H9 (cell line): ENCODE results near the gene AMBRA1. TPM values are rescaled to one million over a fixed set of nuclear protein-coding genes. Genes with fewer than 3 reads are reported as not detected.

Experiments
- DNase-seq: peaks from one replicate; pipeline ENCODE4 v3.0.0-alpha.2; 2017
- H2AFZ ChIP-seq: one replicate; pipeline ENCODE4 v1.6.1; 2013; ENCODE audit warnings: mild to moderate bottlenecking, low read length, control low read depth, moderate library complexity
- H2AK5ac ChIP-seq: 2 replicates; pipeline ENCODE4 v1.6.1; 2013; ENCODE audit warnings: low read length, control low read depth, mixed read lengths; ENCODE audit not compliant: insufficient read length
- H2BK120ac ChIP-seq: one replicate; pipeline ENCODE4 v1.6.1; 2013; ENCODE audit warnings: low read depth, mild to moderate bottlenecking, low read length, control low read depth, inconsistent platforms; ENCODE audit not compliant: poor library complexity, severe bottlenecking
- H2BK12ac ChIP-seq: 2 replicates; pipeline ENCODE4 v1.6.1; 2013; ENCODE audit warnings: low read length, control low read depth, mixed read lengths, low read depth; ENCODE audit not compliant: insufficient read length
- H2BK15ac ChIP-seq: 2 replicates; pipeline ENCODE4 v1.6.1; 2013; ENCODE audit warnings: low read depth, low read length, control low read depth
- H2BK20ac ChIP-seq: one replicate; pipeline ENCODE4 v1.6.1; 2013; ENCODE audit warnings: low read depth, mild to moderate bottlenecking, low read length, control low read depth, inconsistent platforms; ENCODE audit not compliant: poor library complexity, severe bottlenecking
- H2BK5ac ChIP-seq: 2 replicates; pipeline ENCODE4 v1.6.1; 2013; ENCODE audit warnings: low read length, control low read depth, mixed read lengths; ENCODE audit not compliant: insufficient read length
- H3K14ac ChIP-seq: 2 replicates; pipeline ENCODE4 v1.6.1; 2013; ENCODE audit warnings: low read length, control low read depth; ENCODE audit not compliant: insufficient read depth
- H3K18ac ChIP-seq: 2 replicates; pipeline ENCODE4 v1.6.1; 2013; ENCODE audit warnings: low read depth, mild to moderate bottlenecking, mixed read lengths, low read length, control low read depth; ENCODE audit not compliant: insufficient read length
- H3K23ac ChIP-seq: 2 replicates; pipeline ENCODE4 v1.6.1; 2013; ENCODE audit warnings: low read length, control low read depth, mixed read lengths, low read depth; ENCODE audit not compliant: insufficient read length
- H3K23me2 ChIP-seq: 2 replicates; pipeline ENCODE4 v1.6.1; 2013; ENCODE audit warnings: low read depth, mild to moderate bottlenecking, mixed read lengths, low read length, control low read depth; ENCODE audit not compliant: insufficient read length, poor library complexity, severe bottlenecking
- H3K27ac ChIP-seq: 2 replicates; pipeline ENCODE4 v1.5.1; 2013; ENCODE audit warnings: low read length, control low read depth, mixed read lengths, low read depth; ENCODE audit not compliant: insufficient read length
- H3K27me3 ChIP-seq: 2 replicates; pipeline ENCODE4 v1.6.1; 2013; ENCODE audit warnings: low read length, control low read depth, inconsistent platforms; ENCODE audit not compliant: insufficient read depth
- H3K4ac ChIP-seq: 2 replicates; pipeline ENCODE4 v1.6.1; 2013; ENCODE audit warnings: low read depth, mild to moderate bottlenecking, control low read depth, inconsistent platforms, low read length, moderate library complexity
- H3K4me1 ChIP-seq: 2 replicates; pipeline ENCODE4 v1.6.1; 2013; ENCODE audit warnings: low read length, control low read depth, inconsistent platforms; ENCODE audit not compliant: insufficient read depth
- H3K4me2 ChIP-seq: 2 replicates; pipeline ENCODE4 v1.6.1; 2013; ENCODE audit warnings: low read length, control low read depth, mixed read lengths; ENCODE audit not compliant: insufficient read length, insufficient read depth
- H3K56ac ChIP-seq: 2 replicates; pipeline ENCODE4 v1.6.1; 2013; ENCODE audit warnings: low read depth, mild to moderate bottlenecking, mixed read lengths, low read length, control low read depth; ENCODE audit not compliant: insufficient read length
- H3K79me1 ChIP-seq: 2 replicates; pipeline ENCODE4 v1.6.1; 2013; ENCODE audit warnings: low read depth, mild to moderate bottlenecking, moderate library complexity, low read length, control low read depth, inconsistent platforms; ENCODE audit not compliant: insufficient read depth, poor library complexity, severe bottlenecking
- H3K79me2 ChIP-seq: 2 replicates; pipeline ENCODE4 v1.6.1; 2013; ENCODE audit warnings: low read length, control low read depth, inconsistent platforms; ENCODE audit not compliant: insufficient read depth
- H3K9ac ChIP-seq: 2 replicates; pipeline ENCODE4 v1.6.1; 2013; ENCODE audit warnings: low read length, control low read depth, mixed read lengths; ENCODE audit not compliant: insufficient read length; ENCODE audit errors: extremely low read depth
- H3K9me3 ChIP-seq: one replicate; pipeline ENCODE4 v1.6.1; 2013; ENCODE audit warnings: low read depth, low read length, inconsistent platforms; ENCODE audit not compliant: control insufficient read depth
- H3T11ph ChIP-seq: one replicate; pipeline ENCODE4 v1.6.1; 2013; ENCODE audit warnings: mild to moderate bottlenecking, low read length, control low read depth, inconsistent platforms
- H4K20me1 ChIP-seq: one replicate; pipeline ENCODE4 v1.6.1; 2013; ENCODE audit not compliant: control insufficient read depth, insufficient read length, insufficient read depth
- H4K5ac ChIP-seq: 2 replicates; pipeline ENCODE4 v1.6.1; 2013; ENCODE audit warnings: low read depth, mild to moderate bottlenecking, mixed read lengths, low read length, control low read depth; ENCODE audit not compliant: insufficient read length
- H4K8ac ChIP-seq: replicated peaks from 2 replicates; pipeline ENCODE4 v1.6.1; 2013; ENCODE audit warnings: low read length, control low read depth, mixed read lengths, low read depth; ENCODE audit not compliant: insufficient read length
- H4K91ac ChIP-seq: 2 replicates; pipeline ENCODE4 v1.6.1; 2013; ENCODE audit warnings: low read depth, mild to moderate bottlenecking, moderate library complexity, mixed read lengths, low read length, control low read depth; ENCODE audit not compliant: insufficient read length
- H3K27ac Mint-ChIP-seq, 3 experiments: 2 replicates in 2 of 3; 3 replicates in 1 of 3; pipeline ENCODE4 v1.8.0; 2020 to 2021; ENCODE audit warnings: mixed read lengths in 3 of 3, mild to moderate bottlenecking in 1 of 3, moderate library complexity in 1 of 3
- H3K27me3 Mint-ChIP-seq: 2 replicates; pipeline ENCODE4 v1.8.0; 2021; ENCODE audit warnings: low read depth, mild to moderate bottlenecking, moderate library complexity, mixed read lengths
- H3K36me3 Mint-ChIP-seq, 3 experiments: 2 replicates in 2 of 3; 3 replicates in 1 of 3; pipeline ENCODE4 v1.8.0; 2020 to 2021; ENCODE audit warnings: low read depth in 3 of 3, mixed read lengths in 3 of 3; ENCODE audit not compliant: insufficient read depth in 1 of 3
- H3K4me1 Mint-ChIP-seq, 2 experiments: 2 replicates each; pipeline ENCODE4 v1.8.0; 2020; ENCODE audit warnings: mixed read lengths in 2 of 2
- H3K4me3 Mint-ChIP-seq, 2 experiments: 2 replicates in 1 of 2; 3 replicates in 1 of 2; pipeline ENCODE4 v1.8.0; 2020 to 2021; ENCODE audit warnings: mild to moderate bottlenecking in 2 of 2, mixed read lengths in 2 of 2, moderate library complexity in 1 of 2
- H3K9me3 Mint-ChIP-seq, 2 experiments: 2 replicates in 1 of 2; 3 replicates in 1 of 2; pipeline ENCODE4 v1.8.0; 2020; ENCODE audit warnings: mild to moderate bottlenecking in 2 of 2, mixed read lengths in 2 of 2, moderate library complexity in 1 of 2
- CTCF ChIP-seq: fragments of 200-600 bp; sonication (generic); conservative IDR thresholded peaks from 3 replicates; pipeline ENCODE4 v1.8.0; 2021; ENCODE audit warnings: antibody characterized with exemption, mild to moderate bottlenecking
- WGBS: extraction: QIAGEN DNeasy Blood & Tissue Kit; methylation state at CpG from one replicate; pipeline ENCODE4 v1.1.7; 2013; ENCODE audit warnings: missing lambda C conversion rate, low lambda C conversion rate, mixed read lengths; ENCODE audit not compliant: insufficient read length; ENCODE audit errors: extremely low coverage; 5-methylcytosine and 5-hydroxymethylcytosine counted together
- total RNA-seq: library from RNA; stranded (reverse); gene quantifications from 2 replicates; pipeline ENCODE4 v1.2.1, GENCODE V29; 2021

AMBRA1 gene
- total RNA-seq, 1 experiment from 2014 or later, result 37.5 TPM

- Histone ChIP-seq H3K23me2 (no peaks in the 10 kb centered on the region), H4K20me1 (no peaks in the 10 kb centered on the region), H3K79me1 (no peaks in the 10 kb centered on the region), H2BK20ac (no peak overlapping the region), H3K4me1 (no peaks in the 10 kb centered on the region), H3K9me3 (no peaks in the 10 kb centered on the region), H3T11ph (no peak overlapping the region), H2AFZ (no peak overlapping the region), H2BK5ac (no peak overlapping the region), H2BK120ac (no peak overlapping the region), H4K8ac (no peak overlapping the region), H2BK15ac (no peak overlapping the region), H3K14ac (no peak overlapping the region), H3K4ac (no peak overlapping the region), H3K4me2 (no peak overlapping the region), H3K27me3 (no peaks in the 10 kb centered on the region), H3K9ac (no peak overlapping the region), H3K79me2 (no peaks in the 10 kb centered on the region), H3K23ac (no peak overlapping the region), H3K27ac (no peak overlapping the region), H4K5ac (no peak overlapping the region), H3K18ac (no peak overlapping the region), H2BK12ac (no peak overlapping the region), H3K56ac (no peak overlapping the region), H4K91ac (no peak overlapping the region), H2AK5ac (no peak overlapping the region)
- Mint-ChIP-seq H3K9me3 (no peaks in the 10 kb centered on the region), H3K4me3 (no peak overlapping the region), H3K4me1 (peaks cover 27 to 29% of the 10 kb centered on the region in 2 experiments), H3K27ac (peak overlapping the region in 2 of 3 experiments; percentile 46 to 83; a peak in 2 of 7 replicates), H3K27me3 (no peaks in the 10 kb centered on the region), H3K36me3 (no peaks in the 10 kb centered on the region)
- no CpG with 5 or more reads among the region's 8 CpGs for WGBS
- DNase-seq, result no peak
- TF ChIP-seq CTCF, result no peak
Observed at GRCh38 chr11:46520971-46521745, 72.7 kb downstream of the AMBRA1 start.
